MCF 10A (cell line): ENCODE measurements around the gene ABCB9. TPM values are rescaled to one million over a fixed set of nuclear protein-coding genes. Genes with fewer than 3 reads are reported as not detected.

ENCODE experiments used
- BruUV-seq: library from RNA; stranded (reverse); fragments of 400-500 nt; replicated peaks from 2 replicates; lab custom pipeline; 2021; lab: Mats Ljungman, UMichigan
- CTCF ChIA-PET: fragments of 300-600 bp; sonication (Branson Sonifier 250); formaldehyde crosslinking; extraction: SDS; loops from one replicate; lab custom pipeline; 2021; ENCODE audit warnings: antibody characterized with exemption, inconsistent platforms; lab: Yijun Ruan, JAX
- POLR2A ChIA-PET: fragments of 300-600, 350-650 bp; sonication (Branson Sonifier 250); formaldehyde crosslinking; extraction: SDS; loops from one replicate; lab custom pipeline; 2020; ENCODE audit warnings: antibody characterized with exemption, inconsistent platforms; lab: Yijun Ruan, JAX
- DNase-seq: peaks from one replicate; pipeline ENCODE4 v3.0.0-alpha.2; 2018; ENCODE audit not compliant: unreplicated experiment
- H3K27ac Mint-ChIP-seq: one replicate; pipeline ENCODE4 v1.8.0; 2022; ENCODE audit warnings: mild to moderate bottlenecking, low read depth, mixed read lengths; ENCODE audit not compliant: unreplicated experiment
- H3K27me3 Mint-ChIP-seq: one replicate; pipeline ENCODE4 v1.8.0; 2022; ENCODE audit warnings: mixed read lengths; ENCODE audit not compliant: insufficient read depth, unreplicated experiment
- H3K36me3 Mint-ChIP-seq: one replicate; pipeline ENCODE4 v1.8.0; 2022; ENCODE audit warnings: mild to moderate bottlenecking, moderate library complexity, mixed read lengths; ENCODE audit not compliant: insufficient read depth, unreplicated experiment
- H3K4me1 Mint-ChIP-seq: one replicate; pipeline ENCODE4 v1.8.0; 2022; ENCODE audit warnings: mixed read lengths; ENCODE audit not compliant: insufficient read depth, unreplicated experiment
- H3K4me3 Mint-ChIP-seq: one replicate; pipeline ENCODE4 v1.8.0; 2022; ENCODE audit warnings: mild to moderate bottlenecking, moderate library complexity, mixed read lengths; ENCODE audit not compliant: unreplicated experiment
- H3K9me3 Mint-ChIP-seq: one replicate; pipeline ENCODE4 v1.8.0; 2022; ENCODE audit warnings: mixed read lengths; ENCODE audit not compliant: unreplicated experiment
- intact Hi-C: fragments of 100-400 bp; cut with micrococcal nuclease; formaldehyde crosslinking; loops from 2 replicates; pipeline ENCODE4 v1.14.1; 2022
- total RNA-seq: library from RNA; stranded (reverse); gene quantifications from 2 replicates; pipeline ENCODE4 v1.2.3, GENCODE V29; 2022
- TF ChIP-seq, protein P1 (sequence below): fragments of 200-600 bp; IDR thresholded peaks from one replicate; pipeline ENCODE4 v1.8.0; 2022; ENCODE audit warnings: antibody characterized with exemption, mild to moderate bottlenecking; ENCODE audit not compliant: unreplicated experiment

Gene ABCB9
- total RNA-seq, 1 experiment from 2014 or later: 1.6 TPM

DNA sequence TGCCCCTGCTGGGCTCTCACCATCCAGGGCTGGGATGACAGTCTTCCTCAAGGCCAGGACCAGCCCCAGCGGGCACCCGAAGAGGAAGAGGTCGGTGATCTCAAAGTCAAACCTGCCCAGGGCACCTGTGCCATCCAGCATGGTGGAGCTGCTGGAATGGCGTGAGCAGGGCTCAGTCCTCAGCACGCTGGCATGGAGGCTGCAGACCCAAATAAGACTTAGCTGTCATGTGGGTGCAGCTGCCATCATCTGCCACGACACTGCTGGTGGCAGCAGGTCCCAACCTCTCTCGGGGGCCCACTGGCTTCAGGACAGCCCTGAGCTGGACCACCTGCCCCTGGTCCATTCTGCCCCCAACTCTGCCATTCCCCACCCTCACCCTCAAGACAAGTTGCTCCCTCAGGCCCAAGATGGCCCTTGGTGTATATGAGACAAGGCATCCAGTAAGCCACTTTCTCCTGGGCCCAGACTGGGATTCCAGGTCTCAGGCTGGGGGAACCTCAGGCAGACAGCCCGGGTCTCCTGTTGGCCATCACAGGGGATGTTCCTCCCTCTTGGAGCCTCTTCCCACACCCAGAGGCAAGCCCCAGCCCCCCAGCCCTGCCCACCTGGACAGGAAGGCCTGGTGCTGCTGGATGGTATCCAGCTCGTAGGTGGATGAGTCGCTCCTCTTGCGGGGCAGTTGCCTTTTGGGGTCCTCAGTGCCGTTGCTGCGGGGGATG is 28.7 kb upstream of the ABCB9 start:
- no TSS peak for BruUV-seq
- TF ChIP-seq, protein P1, sequence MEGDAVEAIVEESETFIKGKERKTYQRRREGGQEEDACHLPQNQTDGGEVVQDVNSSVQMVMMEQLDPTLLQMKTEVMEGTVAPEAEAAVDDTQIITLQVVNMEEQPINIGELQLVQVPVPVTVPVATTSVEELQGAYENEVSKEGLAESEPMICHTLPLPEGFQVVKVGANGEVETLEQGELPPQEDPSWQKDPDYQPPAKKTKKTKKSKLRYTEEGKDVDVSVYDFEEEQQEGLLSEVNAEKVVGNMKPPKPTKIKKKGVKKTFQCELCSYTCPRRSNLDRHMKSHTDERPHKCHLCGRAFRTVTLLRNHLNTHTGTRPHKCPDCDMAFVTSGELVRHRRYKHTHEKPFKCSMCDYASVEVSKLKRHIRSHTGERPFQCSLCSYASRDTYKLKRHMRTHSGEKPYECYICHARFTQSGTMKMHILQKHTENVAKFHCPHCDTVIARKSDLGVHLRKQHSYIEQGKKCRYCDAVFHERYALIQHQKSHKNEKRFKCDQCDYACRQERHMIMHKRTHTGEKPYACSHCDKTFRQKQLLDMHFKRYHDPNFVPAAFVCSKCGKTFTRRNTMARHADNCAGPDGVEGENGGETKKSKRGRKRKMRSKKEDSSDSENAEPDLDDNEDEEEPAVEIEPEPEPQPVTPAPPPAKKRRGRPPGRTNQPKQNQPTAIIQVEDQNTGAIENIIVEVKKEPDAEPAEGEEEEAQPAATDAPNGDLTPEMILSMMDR: no peak
- H3K9me3 Mint-ChIP-seq: no peaks in the 10 kb centered on the region
- H3K27me3 Mint-ChIP-seq: no peaks in the 10 kb centered on the region
- intact Hi-C loops: no loop called here
- H3K36me3 Mint-ChIP-seq: no peaks in the 10 kb centered on the region
- no peak overlapping the region for H3K27ac Mint-ChIP-seq
- no peak overlapping the region for H3K4me3 Mint-ChIP-seq
- DNase-seq: no peak
- no peaks in the 10 kb centered on the region for H3K4me1 Mint-ChIP-seq
- ChIA-PET CTCF (interaction anchor here (0.5 kb wide), 1 partner anchor 222 kb away, joined by 4 read pairs; no protein-coding TSS in a partner anchor), POLR2A (no interaction called here)

DNA sequence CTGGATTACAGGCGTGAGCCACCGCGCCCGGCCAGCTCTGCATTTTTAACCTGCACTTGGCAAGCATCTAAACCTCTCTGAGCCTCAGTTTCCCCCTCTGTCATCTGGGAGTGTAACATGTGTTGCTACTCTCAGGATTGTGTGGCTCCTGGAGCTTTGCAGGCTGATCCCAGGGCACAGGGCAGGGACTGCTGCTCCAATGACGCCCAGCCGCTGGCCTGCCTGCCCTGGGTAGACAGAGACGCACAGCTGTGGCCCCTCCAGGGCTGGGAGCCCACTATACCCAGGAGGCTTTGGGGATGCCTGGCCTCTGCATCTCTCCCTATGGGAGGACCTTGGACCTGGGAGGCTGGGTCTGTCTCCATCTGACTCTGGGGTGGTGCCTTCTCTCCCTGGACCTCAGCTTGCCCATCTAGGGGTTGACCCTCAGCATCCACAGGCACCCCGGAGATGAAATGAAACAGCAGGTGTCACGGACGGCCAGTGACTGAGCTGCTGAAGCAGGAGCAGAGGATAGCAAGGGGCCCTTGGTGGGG is 27.9 kb upstream of the ABCB9 start:
- no peaks in the 10 kb centered on the region for H3K36me3 Mint-ChIP-seq
- no peaks in the 10 kb centered on the region for H3K4me1 Mint-ChIP-seq
- CTCF ChIA-PET: interaction anchor here (0.5 kb wide), 1 partner anchor 223 kb away, joined by 4 read pairs; no protein-coding TSS in a partner anchor
- POLR2A ChIA-PET: no interaction called here
- intact Hi-C loops: no loop called here
- H3K4me3 Mint-ChIP-seq: no peak overlapping the region
- TF ChIP-seq, protein P1: no peak
- no peaks in the 10 kb centered on the region for H3K27me3 Mint-ChIP-seq
- BruUV-seq: no TSS peak
- no peaks in the 10 kb centered on the region for H3K9me3 Mint-ChIP-seq
- H3K27ac Mint-ChIP-seq: no peak overlapping the region
- DNase-seq: no peak

DNA sequence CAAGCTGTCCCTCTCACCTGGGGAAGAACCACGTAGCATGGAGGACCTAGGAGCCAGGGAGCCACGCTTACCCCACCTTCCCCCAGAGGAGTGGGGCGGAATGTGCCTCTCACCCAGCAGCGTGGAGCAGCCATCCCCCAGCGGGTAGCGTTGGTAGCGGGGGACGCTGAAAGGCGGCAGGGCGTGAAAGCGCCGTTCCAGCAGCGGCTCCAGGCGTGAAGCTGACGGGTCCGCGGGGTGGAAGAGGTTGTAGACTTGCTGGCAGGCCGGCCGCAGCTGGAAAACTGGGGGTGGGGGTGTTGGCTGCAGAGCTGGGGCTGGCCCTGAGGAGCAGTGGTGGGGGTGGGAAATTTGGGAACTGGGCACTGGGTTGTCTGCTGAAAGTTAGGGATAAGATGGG is 26.1 kb upstream of the ABCB9 start:
- DNase-seq: no peak
- intact Hi-C loops: no loop called here
- no peaks in the 10 kb centered on the region for H3K27me3 Mint-ChIP-seq
- POLR2A ChIA-PET: interaction anchor here (1.9 kb wide), 1 partner anchor 18 kb away, joined by 7 read pairs; the partner anchor contains the start of gene OGFOD2
- peaks cover 1% of the 10 kb centered on the region for H3K36me3 Mint-ChIP-seq
- CTCF ChIA-PET: no interaction called here
- TF ChIP-seq, protein P1: no peak
- no TSS peak for BruUV-seq
- no peak overlapping the region for H3K27ac Mint-ChIP-seq
- H3K4me3 Mint-ChIP-seq: no peak overlapping the region
- no peaks in the 10 kb centered on the region for H3K9me3 Mint-ChIP-seq
- H3K4me1 Mint-ChIP-seq: no peaks in the 10 kb centered on the region

DNA sequence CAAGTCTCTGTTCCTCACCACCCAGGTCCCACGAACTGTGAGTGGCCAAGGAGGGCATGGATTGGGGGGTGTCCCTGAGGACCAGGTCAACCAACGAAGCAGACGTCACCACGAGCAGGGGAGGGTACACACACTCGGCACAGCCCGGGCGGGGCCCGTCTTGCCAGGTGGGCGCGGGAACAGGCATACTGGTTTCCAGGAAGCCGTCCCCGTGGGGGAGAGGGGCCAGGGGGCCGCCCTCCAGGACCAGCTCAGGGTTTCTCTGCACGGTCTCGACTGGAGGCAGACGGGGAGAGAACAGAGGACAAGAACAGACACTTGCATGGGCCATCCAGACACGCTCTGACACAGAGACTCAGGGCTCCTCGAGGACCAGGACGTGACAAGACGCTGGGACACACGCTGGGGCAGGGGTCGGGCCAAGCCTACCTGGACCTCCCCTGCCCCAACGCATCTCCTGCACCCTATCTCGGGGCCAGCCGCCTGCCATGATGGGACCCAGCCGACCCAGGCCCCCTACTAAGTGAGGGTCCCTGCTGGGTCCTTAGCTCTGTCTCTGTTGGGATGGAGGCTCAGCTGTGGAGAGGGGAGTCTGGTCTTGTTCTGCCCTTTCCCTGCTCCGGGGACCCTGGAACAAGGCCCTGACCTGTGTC is 25.5 kb upstream of the ABCB9 start:
- no TSS peak for BruUV-seq
- H3K4me3 Mint-ChIP-seq: no peak overlapping the region
- H3K4me1 Mint-ChIP-seq: no peaks in the 10 kb centered on the region
- H3K27ac Mint-ChIP-seq: no peak overlapping the region
- intact Hi-C loops: no loop called here
- no peaks in the 10 kb centered on the region for H3K9me3 Mint-ChIP-seq
- H3K36me3 Mint-ChIP-seq: peaks cover 5% of the 10 kb centered on the region
- ChIA-PET POLR2A (interaction anchor here (1.9 kb wide), 1 partner anchor 17 kb away, joined by 7 read pairs; the partner anchor contains the start of gene OGFOD2), CTCF (no interaction called here)
- DNase-seq: no peak
- TF ChIP-seq, protein P1: no peak
- H3K27me3 Mint-ChIP-seq: no peaks in the 10 kb centered on the region
